H1 (cell line): ENCODE measurements around the gene CD44.

ENCODE experiments used
- CEBPB ChIP-seq: IDR thresholded peaks from 2 replicates; pipeline ENCODE4 v1.6.1; 2012; ENCODE audit warnings: low read depth, low read length
- CTCF ChIP-seq, 3 experiments: IDR thresholded peaks; 1 replicate in 2 of 3; 2 replicates in 1 of 3; pipeline versions ENCODE4 v1.5.1 to v1.6.1; 2011; ENCODE audit warnings: low read length in 3 of 3, mild to moderate bottlenecking in 3 of 3, inconsistent platforms in 2 of 3, low read depth in 1 of 3, moderate library complexity in 1 of 3; ENCODE audit not compliant: insufficient read depth in 1 of 3; ENCODE audit errors: control extremely low read depth in 1 of 3
- EGR1 ChIP-seq: IDR thresholded peaks from 2 replicates; pipeline ENCODE4 v1.6.1; 2011; ENCODE audit warnings: low read depth, low read length, borderline replicate concordance
- EP300 ChIP-seq, 2 experiments: IDR thresholded peaks; 1 replicate in 1 of 2; 2 replicates in 1 of 2; pipeline ENCODE4 v1.6.1; 2011 to 2012; ENCODE audit warnings: low read depth in 2 of 2, low read length in 2 of 2, mild to moderate bottlenecking in 2 of 2, borderline replicate concordance in 1 of 2, inconsistent platforms in 1 of 2, moderate library complexity in 1 of 2
- EZH2 ChIP-seq: fragments of 200-600 bp; sonication (generic); IDR thresholded peaks from 2 replicates; pipeline ENCODE4 v1.7.1; 2012; ENCODE audit warnings: low read depth, mild to moderate bottlenecking, moderate library complexity, low read length, inconsistent platforms; ENCODE audit not compliant: severe bottlenecking
- POLR2A ChIP-seq, 2 experiments: IDR thresholded peaks; 1 replicate in 1 of 2; 2 replicates in 1 of 2; pipeline ENCODE4 v1.6.1; 2011; ENCODE audit warnings: low read depth in 2 of 2, low read length in 2 of 2, mild to moderate bottlenecking in 2 of 2; ENCODE audit errors: control extremely low read depth in 1 of 2
- SP4 ChIP-seq: IDR thresholded peaks from 2 replicates; pipeline ENCODE4 v1.6.1; 2012; ENCODE audit warnings: low read length, inconsistent platforms
- TAF1 ChIP-seq: IDR thresholded peaks from 2 replicates; pipeline ENCODE4 v1.6.1; 2011; ENCODE audit warnings: mild to moderate bottlenecking, low read depth, low read length

GRCh38 chr11:35160246-35160824 lies 21.4 kb downstream of the CD44 start:
- TF ChIP-seq CTCF (IDR thresholded peaks at IDR 0.05; ENCODE audit: control extremely low read depth in 1 of 3, insufficient read depth in 1 of 3, low read depth in 1 of 3, low read length in 3 of 3): no peak
- no peak for TF ChIP-seq EZH2
- TF ChIP-seq EP300 (IDR thresholded peaks at IDR 0.05; ENCODE audit: borderline replicate concordance in 1 of 2, low read depth in 2 of 2, low read length in 2 of 2): no peak
- no peak for TF ChIP-seq EGR1
- no peak for TF ChIP-seq POLR2A (IDR thresholded peaks at IDR 0.05; ENCODE audit: control extremely low read depth in 1 of 2, low read depth in 2 of 2, low read length in 2 of 2)
- no peak for TF ChIP-seq CEBPB
- no peak for TF ChIP-seq SP4
- no peak for TF ChIP-seq TAF1
